Left lung (tissue), 10 donors: ENCODE results near the gene NMT1. TPM values are rescaled to one million over a fixed set of nuclear protein-coding genes. Genes with fewer than 3 reads are reported as not detected.

Experiments
- ATAC-seq: fragments of 200-7000 bp; cut with Tn5 transposase; one replicate; pipeline ENCODE4 v1.9.1; 2020; ENCODE audit warnings: moderate library complexity
- DNase-seq, 4 donors: peaks; one replicate each; pipeline ENCODE4 v3.0.0-alpha.2; 2013 to 2020
- H3K27ac ChIP-seq, 2 donors: fragments of 200-600 bp; sonication (generic) in 1 of 2; one replicate each; pipeline versions ENCODE4 v1.5.0 to v1.8.0; 2020 to 2021
- H3K27me3 ChIP-seq, 2 donors: fragments of 200-600 bp; sonication (generic) in 1 of 2; one replicate each; pipeline versions ENCODE4 v1.5.0 to v1.8.0; 2020 to 2021
- H3K36me3 ChIP-seq, 2 donors: fragments of 200-600 bp; sonication (generic) in 1 of 2; one replicate each; pipeline versions ENCODE4 v1.5.0 to v1.8.0; 2020 to 2021
- H3K4me1 ChIP-seq, 2 donors: fragments of 200-600 bp; one replicate each; pipeline ENCODE4 v1.8.0; 2021
- H3K4me3 ChIP-seq, 2 donors: fragments of 200-600 bp; sonication (generic) in 1 of 2; one replicate each; pipeline versions ENCODE4 v1.5.0 to v1.8.0; 2020 to 2021; ENCODE audit warnings: mild to moderate bottlenecking in 1 of 2
- H3K9me3 ChIP-seq, 2 donors: fragments of 200-600 bp; sonication (generic) in 1 of 2; one replicate each; pipeline versions ENCODE4 v1.5.0 to v1.8.0; 2020 to 2021
- CTCF ChIP-seq, 2 donors: fragments of 200-600 bp; sonication (generic) in 1 of 2; IDR thresholded peaks; one replicate each; pipeline versions ENCODE4 v1.5.0 to v1.8.0; 2021; ENCODE audit warnings: antibody characterized with exemption in 2 of 2
- intact Hi-C, 2 donors: fragments of 100-400 bp; cut with DNase I; formaldehyde crosslinking; loops; one replicate each; pipeline versions ENCODE4 v1.11.2 to v1.14.2; 2022
- polyA plus RNA-seq, 6 donors: library from polyadenylated mRNA; unstranded; fragments of 120-200 nt; gene quantifications; one replicate each; pipeline ENCODE4 v1.2.1, GENCODE V29; 2013; ENCODE audit not compliant: insufficient read length in 6 of 6
- total RNA-seq, 2 donors: library from RNA; stranded (reverse); fragmentation: NEBNext Ultra II Directional; extraction: Animal tissue kit (Norgen Biotek cat#: 25700); gene quantifications; one replicate each; pipeline ENCODE4 v1.2.1, GENCODE V29; 2021
- donor health status: DM: no; HTN: yes; CAD: no.
- donor health status: DM: no; HTN: no; CAD: no.

NMT1 gene
- total and polyA plus RNA-seq, 8 donors: 59.8 to 129 (median 69.9) TPM

GRCh38 chr17:45029096-45029495, 32.0 kb upstream of the NMT1 start:
- Histone ChIP-seq H3K4me1 (no peaks in the 10 kb centered on the region), H3K9me3 (no peaks in the 10 kb centered on the region), H3K27ac (no peak overlapping the region), H3K36me3 (peaks cover 0 to 67% of the 10 kb centered on the region in 2 donors), H3K27me3 (no peaks in the 10 kb centered on the region), H3K4me3 (no peak overlapping the region)
- no peak for DNase-seq
- no peak for ATAC-seq
- intact Hi-C loops: no loop called here
- no peak for TF ChIP-seq CTCF (IDR thresholded peaks at IDR 0.05)

DNA sequence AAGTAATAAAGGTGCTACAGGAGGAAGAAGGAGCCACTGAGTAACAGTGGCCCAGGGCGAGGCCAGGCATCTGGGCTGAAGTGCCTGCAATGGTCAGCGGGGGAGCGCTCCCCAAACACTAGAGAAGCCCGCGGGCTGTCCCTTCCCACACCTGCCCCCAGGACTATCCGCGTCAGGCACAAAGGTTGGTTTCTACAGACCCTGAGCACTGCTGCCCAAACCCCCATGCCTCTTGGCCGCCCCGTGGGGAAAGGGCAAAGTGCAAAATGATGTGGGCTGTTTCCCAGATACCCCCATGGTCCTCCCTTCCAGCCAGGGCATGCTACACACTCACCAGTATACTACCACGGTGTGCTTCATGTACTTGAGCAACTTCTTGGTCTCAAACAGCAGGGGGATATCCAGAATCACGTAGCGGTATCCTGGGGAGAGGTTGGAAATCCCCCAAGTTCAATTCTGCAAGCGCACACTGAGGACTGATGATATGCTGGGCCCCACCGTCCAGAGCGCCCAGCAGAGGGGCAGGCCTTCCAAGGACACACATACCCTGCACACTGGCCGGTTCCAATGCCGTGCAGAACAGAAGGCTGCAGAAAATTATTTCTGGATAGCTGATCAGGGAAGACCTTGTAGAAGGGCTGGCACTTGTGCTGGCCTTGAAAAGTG, 31.2 kb upstream of the NMT1 start:
- no peak overlapping the region for H3K4me3 ChIP-seq
- no peak for TF ChIP-seq CTCF (IDR thresholded peaks at IDR 0.05)
- DNase-seq (no peak), ATAC-seq (no peak)
- peaks cover 0 to 70% of the 10 kb centered on the region in 2 donors for H3K36me3 ChIP-seq
- intact Hi-C loops: no loop called here
- H3K27me3 ChIP-seq: no peaks in the 10 kb centered on the region
- H3K9me3 ChIP-seq: no peaks in the 10 kb centered on the region
- H3K27ac ChIP-seq: no peak overlapping the region
- no peaks in the 10 kb centered on the region for H3K4me1 ChIP-seq

- intact Hi-C loops: no loop called here
- peaks cover 0 to 70% of the 10 kb centered on the region in 2 donors for H3K36me3 ChIP-seq
- no peak overlapping the region for H3K27ac ChIP-seq
- TF ChIP-seq CTCF (IDR thresholded peaks at IDR 0.05): no peak
- no peak overlapping the region for H3K4me3 ChIP-seq
- no peaks in the 10 kb centered on the region for H3K27me3 ChIP-seq
- no peaks in the 10 kb centered on the region for H3K9me3 ChIP-seq
- no peaks in the 10 kb centered on the region for H3K4me1 ChIP-seq
- DNase-seq: no peak
- no peak for ATAC-seq
These were observed 30.4 kb upstream of the NMT1 start for GRCh38 chr17:45030733-45031132.

GRCh38 chr17:45031231-45032173, 29.6 kb upstream of the NMT1 start:
- H3K4me3 ChIP-seq: no peak overlapping the region
- H3K36me3 ChIP-seq: peaks cover 0 to 67% of the 10 kb centered on the region in 2 donors
- DNase-seq (no peak), ATAC-seq (no peak)
- no peak overlapping the region for H3K27ac ChIP-seq
- TF ChIP-seq CTCF (IDR thresholded peaks at IDR 0.05): no peak
- intact Hi-C loops: no loop called here
- no peaks in the 10 kb centered on the region for H3K4me1 ChIP-seq
- H3K27me3 ChIP-seq: no peaks in the 10 kb centered on the region
- H3K9me3 ChIP-seq: no peaks in the 10 kb centered on the region

- H3K36me3 ChIP-seq: peaks cover 0 to 62% of the 10 kb centered on the region in 2 donors
- no peaks in the 10 kb centered on the region for H3K4me1 ChIP-seq
- ATAC-seq: no peak
- H3K27me3 ChIP-seq: no peaks in the 10 kb centered on the region
- DNase-seq: no peak
- TF ChIP-seq CTCF (IDR thresholded peaks at IDR 0.05): no peak
- intact Hi-C loops: no loop called here
- no peak overlapping the region for H3K4me3 ChIP-seq
- no peaks in the 10 kb centered on the region for H3K9me3 ChIP-seq
- no peak overlapping the region for H3K27ac ChIP-seq
These were observed 29.0 kb upstream of the NMT1 start for GRCh38 chr17:45032174-45032541.
